Adrenal gland (tissue), 12 donors: Measurements from ENCODE around the gene DCDC2C. TPM values are rescaled to one million over a fixed set of nuclear protein-coding genes. Genes with fewer than 3 reads are reported as not detected.
A peak's percentile ranks its signal among the peaks of the same experiment; 100 is the strongest.

Source experiments
- DNase-seq, 7 donors: peaks; one replicate each; pipeline ENCODE4 v3.0.0-alpha.2; 2019 to 2020
- H3K27ac ChIP-seq, 5 donors: fragments of 200-600 bp; sonication (generic) in 4 of 5; 1 replicate in 3 of 5; 2 replicates in 2 of 5; pipeline versions ENCODE4 v1.5.1 to v1.8.0; 2016 to 2020; ENCODE audit warnings: mild to moderate bottlenecking in 1 of 5
- H3K27me3 ChIP-seq: fragments of 200-600 bp; 2 replicates; pipeline ENCODE4 v1.8.0; 2021
- H3K36me3 ChIP-seq, 2 donors: fragments of 200-600 bp; replicated peaks in 1 of 2; 1 replicate in 1 of 2; 2 replicates in 1 of 2; pipeline versions ENCODE4 v1.5.1 to v1.8.0; 2018 to 2022
- H3K4me1 ChIP-seq, 2 donors: fragments of 200-600 bp; replicated peaks in 1 of 2; 1 replicate in 1 of 2; 2 replicates in 1 of 2; pipeline versions ENCODE4 v1.5.1 to v1.8.0; 2018 to 2021
- H3K4me3 ChIP-seq, 4 donors: fragments of 200-600 bp; sonication (generic) in 3 of 4; one replicate each; pipeline ENCODE4 v1.5.1; 2016 to 2018
- H3K9me3 ChIP-seq, 3 donors: fragments of 200-600 bp; sonication (generic) in 1 of 3; replicated peaks in 1 of 3; 1 replicate in 2 of 3; 2 replicates in 1 of 3; pipeline versions ENCODE4 v1.5.1 to v1.8.0; 2016 to 2021
- POLR2A ChIP-seq, 2 donors: fragments of 450-650 bp; IDR thresholded peaks; one replicate each; pipeline ENCODE4 v1.6.1; 2017; ENCODE audit warnings: antibody characterized with exemption in 2 of 2, mild to moderate bottlenecking in 2 of 2, moderate library complexity in 1 of 2
- WGBS, 4 donors: extraction: QIAGEN DNeasy Blood & Tissue Kit in 2 of 4; methylation state at CpG; one replicate each; pipeline versions ENCODE4 v1.1.5 to v1.1.7; 2013 to 2017; 5-methylcytosine and 5-hydroxymethylcytosine counted together
- intact Hi-C, 2 donors: fragments of 100-400 bp; cut with DNase I; formaldehyde crosslinking; loops; one replicate each; pipeline versions ENCODE4 v1.14.1 to v1.15.0; 2022 to 2023
- polyA plus RNA-seq, 3 donors: library from polyadenylated mRNA; stranded (reverse); fragments of 200-250 nt in 2 of 3; fragments of 350-450 nt in 1 of 3; fragmentation: Illumina TruSeq in 1 of 3; extraction: RNeasy Lipid Tissue Mini Kit (QIAGEN cat#74804) in 1 of 3; gene quantifications; one replicate each; pipeline ENCODE4 v1.2.3, GENCODE V29; 2013 to 2014
- total RNA-seq, 9 donors: library from RNA; depleted of rRNA in 4 of 9; stranded (reverse); fragments of >200 nt in 4 of 9; fragments of 120-200 nt in 1 of 9; fragmentation: NEBNext Ultra II Directional in 1 of 9; extraction: Animal tissue kit (Norgen Biotek cat#: 25700) in 1 of 9; gene quantifications; one replicate each; pipeline versions ENCODE4 v1.1.0 to v1.2.4, GENCODE V29; 2013 to 2023
- TF ChIP-seq, protein P1 (sequence below), 6 experiments: fragments of 450-650 bp in 4 of 6; fragments of 200-600 bp in 2 of 6; sonication (generic) in 1 of 6; IDR thresholded peaks; 1 replicate in 5 of 6; 2 replicates in 1 of 6; pipeline versions ENCODE4 v1.5.1 to v1.8.0; 2016 to 2021; ENCODE audit warnings: antibody characterized with exemption in 6 of 6, mild to moderate bottlenecking in 2 of 6, moderate library complexity in 1 of 6
- donor health status: healthy with polysubstance abuse.
- donor health status: Bipolar disorder and iron deficiency.
- donor health status: DM: yes; HTN: yes; CAD: no.
- donor health status: DM: no; HTN: no; CAD: no.
- donor health status: DM: no; HTN: no; CAD: no.
- donor health status: DM: yes; HTN: yes; CAD: no.

DCDC2C gene
- total and polyA plus RNA-seq, 12 donors: 0.18 to 2.0 (median 0.39) TPM; not detected in 6

DNA sequence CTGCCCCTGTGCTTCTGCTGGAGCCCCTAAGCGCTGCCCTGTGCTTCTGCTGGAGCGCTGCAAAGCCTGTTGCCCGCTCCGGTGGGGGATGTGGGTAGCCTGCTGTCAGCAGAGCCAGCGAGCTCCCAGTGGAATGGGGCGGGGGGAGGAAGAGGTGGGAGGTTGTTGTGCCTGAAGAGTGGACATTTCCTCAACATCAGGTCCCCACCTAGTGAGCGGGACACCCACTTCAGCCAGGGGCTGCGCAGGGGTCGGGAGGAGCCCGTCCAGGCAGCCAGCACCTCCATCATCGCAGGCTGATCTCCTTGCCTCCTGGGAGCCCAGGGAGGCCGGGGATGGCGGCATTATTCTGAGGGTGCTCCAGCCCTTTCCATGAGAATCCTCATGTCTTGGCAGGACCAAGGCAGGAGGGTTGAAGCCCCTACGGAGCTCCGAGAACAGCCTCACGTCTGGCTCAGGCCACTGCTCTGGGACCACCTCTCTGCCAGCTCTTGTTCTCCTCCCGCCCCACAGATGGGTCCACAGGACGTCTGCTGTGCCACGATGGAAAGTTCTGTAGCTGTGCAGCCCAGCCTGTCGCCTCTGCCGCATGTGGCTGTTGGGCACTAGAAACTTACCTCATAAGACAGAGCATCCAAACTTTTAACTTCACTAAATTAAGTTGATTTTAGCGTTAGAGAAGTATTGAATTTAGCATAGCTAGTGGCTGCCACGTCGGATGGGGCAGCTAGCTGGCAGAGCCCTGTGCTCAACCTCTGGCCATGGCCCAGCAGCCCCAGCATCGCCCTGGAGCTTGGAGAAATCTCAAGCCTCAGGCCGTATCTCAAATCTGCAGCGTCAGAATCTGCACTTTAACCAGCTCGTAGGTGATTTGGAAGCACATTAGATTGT, 47.3 kb upstream of the DCDC2C start:
- H3K9me3 ChIP-seq: no peaks in the 10 kb centered on the region
- intact Hi-C loops: no loop called here
- H3K4me1 ChIP-seq: peaks cover 19 to 44% of the 10 kb centered on the region in 2 donors
- H3K27ac ChIP-seq: peak overlapping the region in 4 of 5 donors; percentile 71 to 85 (median 81)
- no peaks in the 10 kb centered on the region for H3K27me3 ChIP-seq
- peak in 2 of 7 donors; percentile 32 to 34 for DNase-seq
- WGBS, 4 donors: 75 to 86% (median 81%) methylated on average over 23 to 28 of the region's 28 CpGs
- H3K4me3 ChIP-seq: no peak overlapping the region
- H3K36me3 ChIP-seq: no peaks in the 10 kb centered on the region
- TF ChIP-seq, protein P1, sequence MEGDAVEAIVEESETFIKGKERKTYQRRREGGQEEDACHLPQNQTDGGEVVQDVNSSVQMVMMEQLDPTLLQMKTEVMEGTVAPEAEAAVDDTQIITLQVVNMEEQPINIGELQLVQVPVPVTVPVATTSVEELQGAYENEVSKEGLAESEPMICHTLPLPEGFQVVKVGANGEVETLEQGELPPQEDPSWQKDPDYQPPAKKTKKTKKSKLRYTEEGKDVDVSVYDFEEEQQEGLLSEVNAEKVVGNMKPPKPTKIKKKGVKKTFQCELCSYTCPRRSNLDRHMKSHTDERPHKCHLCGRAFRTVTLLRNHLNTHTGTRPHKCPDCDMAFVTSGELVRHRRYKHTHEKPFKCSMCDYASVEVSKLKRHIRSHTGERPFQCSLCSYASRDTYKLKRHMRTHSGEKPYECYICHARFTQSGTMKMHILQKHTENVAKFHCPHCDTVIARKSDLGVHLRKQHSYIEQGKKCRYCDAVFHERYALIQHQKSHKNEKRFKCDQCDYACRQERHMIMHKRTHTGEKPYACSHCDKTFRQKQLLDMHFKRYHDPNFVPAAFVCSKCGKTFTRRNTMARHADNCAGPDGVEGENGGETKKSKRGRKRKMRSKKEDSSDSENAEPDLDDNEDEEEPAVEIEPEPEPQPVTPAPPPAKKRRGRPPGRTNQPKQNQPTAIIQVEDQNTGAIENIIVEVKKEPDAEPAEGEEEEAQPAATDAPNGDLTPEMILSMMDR (IDR thresholded peaks at IDR 0.05): no peak
- TF ChIP-seq POLR2A (IDR thresholded peaks at IDR 0.05): no peak

DNA sequence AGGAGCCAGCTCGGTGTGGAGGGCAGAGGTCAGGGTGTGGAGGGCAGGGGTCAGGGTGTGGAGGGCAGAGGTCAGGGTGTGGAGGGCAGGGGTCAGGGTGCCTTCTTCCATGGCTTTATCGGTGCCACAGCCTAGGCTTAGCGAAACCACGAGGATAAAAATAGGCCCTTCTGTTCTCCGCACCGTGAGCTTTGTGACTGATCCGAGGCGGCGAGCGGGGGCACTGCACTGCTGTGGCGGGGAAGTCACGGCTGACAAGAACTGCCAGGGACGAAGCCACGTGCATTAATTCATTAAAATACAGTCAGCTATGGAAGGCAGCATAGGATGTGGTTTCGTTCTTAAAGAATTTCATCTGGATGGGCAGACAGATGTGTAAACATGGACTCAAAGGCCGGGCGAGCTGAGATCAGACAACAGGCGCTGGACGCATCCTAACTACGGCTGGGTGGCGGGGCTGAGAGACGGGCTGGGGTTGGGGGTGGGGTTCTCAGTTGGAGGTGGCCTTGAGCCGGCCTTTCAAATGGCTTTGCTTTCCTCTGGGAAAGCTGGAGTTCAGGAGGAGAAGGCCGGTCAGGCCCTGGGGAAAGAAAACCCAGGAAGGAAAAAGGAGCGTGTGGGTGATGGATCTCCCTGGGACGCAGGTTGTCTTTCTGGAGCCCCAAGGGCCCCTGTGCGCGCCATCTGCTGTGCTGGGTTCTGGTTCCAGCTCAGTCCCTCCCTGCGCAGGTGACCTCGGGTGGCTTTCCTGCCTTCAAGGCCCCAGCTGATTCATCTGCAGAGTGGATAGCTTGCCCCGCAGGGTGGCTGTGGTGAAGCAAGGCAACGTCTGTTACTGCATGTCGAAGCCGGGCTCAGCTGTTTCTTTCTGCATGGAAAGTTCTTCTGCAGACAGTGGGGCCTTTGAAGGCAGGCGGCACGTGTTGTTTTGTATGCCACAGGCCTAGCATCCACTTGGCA, 46.3 kb upstream of the DCDC2C start:
- H3K27ac ChIP-seq: peak overlapping the region; percentile 31 to 85 (median 79)
- H3K4me1 ChIP-seq: peaks cover 19 to 37% of the 10 kb centered on the region in 2 donors
- intact Hi-C loops: no loop called here
- 28 to 53% (median 38%) methylated on average over 29 to 36 of the region's 36 CpGs for WGBS, 4 donors
- no peaks in the 10 kb centered on the region for H3K27me3 ChIP-seq
- peak; percentile 81 to 93 (median 90) for DNase-seq
- peak in 1 of 2 donors; percentile 59 for TF ChIP-seq POLR2A (IDR thresholded peaks at IDR 0.05)
- TF ChIP-seq, protein P1 (IDR thresholded peaks at IDR 0.05): peak in 1 of 6 experiments; percentile 6
- H3K4me3 ChIP-seq: no peak overlapping the region
- no peaks in the 10 kb centered on the region for H3K9me3 ChIP-seq
- no peaks in the 10 kb centered on the region for H3K36me3 ChIP-seq

DNA sequence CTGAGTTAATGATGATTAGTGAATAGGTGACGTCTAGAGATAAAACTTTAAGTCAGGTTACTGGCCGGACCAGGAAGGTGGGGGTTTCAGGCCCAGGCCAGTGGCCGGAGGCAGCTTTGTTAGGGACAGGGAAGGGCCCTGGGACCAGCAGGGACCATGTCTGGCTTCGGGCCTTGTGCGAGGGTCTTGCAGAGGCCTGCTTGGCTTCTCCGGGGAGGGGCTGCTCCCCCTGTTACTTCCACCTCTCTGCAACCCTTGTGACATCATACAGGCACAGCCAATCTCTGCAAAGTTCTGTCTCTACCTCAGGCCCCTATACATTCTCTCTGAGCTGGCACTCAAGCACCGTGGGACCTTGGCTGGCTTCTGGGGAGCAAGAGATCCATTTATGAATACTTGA, 45.5 kb upstream of the DCDC2C start, which contains the start of gene ALLC:
ALLC (plus strand) TSS at position 320 of the 400 bp plus-strand sequence. CDS start 12,958 bp downstream, outside the sequence.
- Histone ChIP-seq H3K27me3 (no peaks in the 10 kb centered on the region), H3K36me3 (no peaks in the 10 kb centered on the region), H3K27ac (peak within 1 kb of the TSS; percentile 70 to 85 (median 79)), H3K4me3 (no peak within 1 kb of the TSS), H3K4me1 (peaks cover 19 to 34% of the 10 kb centered on the region in 2 donors), H3K9me3 (no peaks in the 10 kb centered on the region)
- no peak for DNase-seq
- intact Hi-C loops: no loop called here
- 84 to 90% (median 87%) methylated on average over 6 to 7 of the region's 7 CpGs for WGBS, 4 donors
- TF ChIP-seq, protein P1 (IDR thresholded peaks at IDR 0.05): no peak
